Heart left ventricle (tissue), 16 donors: ENCODE measurements around the gene RAD51B. TPM values are rescaled to one million over a fixed set of nuclear protein-coding genes. Genes with fewer than 3 reads are reported as not detected.

Experiments used
- ATAC-seq, 4 donors: fragments of 200-7000 bp; cut with Tn5 transposase; one replicate each; pipeline ENCODE4 v1.9.1; 2020 to 2022; ENCODE audit warnings: moderate library complexity in 4 of 4, mild to moderate bottlenecking in 3 of 4, moderate number of reproducible peaks in 1 of 4
- DNase-seq, 5 donors: peaks; one replicate each; pipeline ENCODE4 v3.0.0-alpha.2; 2020
- H3K27ac ChIP-seq, 12 donors: fragments of 200-600 bp; sonication (generic) in 4 of 12; one replicate each; pipeline versions ENCODE4 v1.5.0 to v1.8.0; 2016 to 2022; ENCODE audit warnings: mild to moderate bottlenecking in 2 of 12
- H3K27me3 ChIP-seq, 9 donors: fragments of 200-600 bp; sonication (generic) in 2 of 9; one replicate each; pipeline versions ENCODE4 v1.5.1 to v1.8.0; 2016 to 2022; ENCODE audit warnings: mild to moderate bottlenecking in 3 of 9
- H3K36me3 ChIP-seq, 9 donors: fragments of 200-600 bp; sonication (generic) in 2 of 9; one replicate each; pipeline versions ENCODE4 v1.5.0 to v1.8.0; 2018 to 2022; ENCODE audit warnings: mild to moderate bottlenecking in 2 of 9
- H3K4me1 ChIP-seq, 12 donors: fragments of 200-600 bp; sonication (generic) in 4 of 12; one replicate each; pipeline versions ENCODE4 v1.5.0 to v1.8.0; 2016 to 2022; ENCODE audit warnings: mild to moderate bottlenecking in 3 of 12
- H3K4me3 ChIP-seq, 12 donors: fragments of 200-600 bp; sonication (generic) in 4 of 12; one replicate each; pipeline versions ENCODE4 v1.5.0 to v1.8.0; 2017 to 2022; ENCODE audit warnings: mild to moderate bottlenecking in 9 of 12, moderate library complexity in 4 of 12
- H3K9me3 ChIP-seq, 12 donors: fragments of 200-600 bp; sonication (generic) in 4 of 12; one replicate each; pipeline versions ENCODE4 v1.5.0 to v1.8.0; 2016 to 2022; ENCODE audit warnings: mild to moderate bottlenecking in 1 of 12
- POLR2A ChIP-seq, 2 donors: fragments of 450-650 bp; IDR thresholded peaks; one replicate each; pipeline ENCODE4 v1.6.1; 2017; ENCODE audit warnings: antibody characterized with exemption in 2 of 2, mild to moderate bottlenecking in 2 of 2, moderate library complexity in 2 of 2
- WGBS, 4 donors: extraction: QIAGEN DNeasy Blood & Tissue Kit in 2 of 4; methylation state at CpG; one replicate each; pipeline versions ENCODE4 v1.1.5 to v1.1.7; 2013 to 2018; 5-methylcytosine and 5-hydroxymethylcytosine counted together
- intact Hi-C, 10 donors: fragments of 100-400 bp; cut with DNase I; formaldehyde crosslinking; loops; one replicate each; pipeline versions ENCODE4 v1.11.1 to v1.14.2; 2022
- polyA plus RNA-seq, 2 donors: library from polyadenylated mRNA; stranded (reverse); fragments of 200-250 nt; gene quantifications; one replicate each; pipeline ENCODE4 v1.2.3, GENCODE V29; 2013
- total RNA-seq, 9 donors: library from RNA; depleted of rRNA in 2 of 9; stranded (reverse); fragments of >200 nt in 2 of 9; fragmentation: NEBNext Ultra II Directional in 3 of 9; extraction: Animal tissue kit (Norgen Biotek cat#: 25700) in 3 of 9; gene quantifications; one replicate each; pipeline versions ENCODE4 v1.1.0 to v1.2.4, GENCODE V29; 2016 to 2023
- TF ChIP-seq, protein P1 (sequence below), 12 donors: fragments of 200-600 bp; sonication (generic) in 4 of 12; IDR thresholded peaks; one replicate each; pipeline versions ENCODE4 v1.5.0 to v1.8.0; 2018 to 2022; ENCODE audit warnings: antibody characterized with exemption in 12 of 12, mild to moderate bottlenecking in 5 of 12
- donor health status: ischemic (EF 13 %, LVEDD 7.1; RV severe dilation, severe dysfunction).
- donor health status: healthy with polysubstance abuse.
- donor health status: DM: no; HTN: yes; CAD: no.
- donor health status: DM: no; HTN: no; CAD: no.
- donor health status: ischemic (EF 25% LVEDD 6.9; RV normal size, moderate dysfunction).
- donor health status: ischemic (EF 25% LVEDD 5.7; RV mildly dilated, moderate dysfunction).
- donor health status: healthy.
- donor health status: DM: yes; HTN: yes; CAD: no.
- donor health status: ischemic (EF 35%, LVEDD 5.7; RV mildly dilated, moderate dysfunction).
- donor health status: nonischemic (EF 11% LVEDD 7.7; RV severe dilation, severe dysfunction).
- donor health status: DM: yes; HTN: yes; CAD: no.
- donor health status: PGD.
- donor health status: ischemic (EF 29% LVEDD 5.4; RV normal size, mild dysfunction).
- donor health status: nonischemic (EF 23%, LVEDD 6.1; RV moderate dilation, normal function).

RAD51B gene
- total and polyA plus RNA-seq, 11 donors, result 1.3 to 11.3 (median 3.2) TPM

DNA sequence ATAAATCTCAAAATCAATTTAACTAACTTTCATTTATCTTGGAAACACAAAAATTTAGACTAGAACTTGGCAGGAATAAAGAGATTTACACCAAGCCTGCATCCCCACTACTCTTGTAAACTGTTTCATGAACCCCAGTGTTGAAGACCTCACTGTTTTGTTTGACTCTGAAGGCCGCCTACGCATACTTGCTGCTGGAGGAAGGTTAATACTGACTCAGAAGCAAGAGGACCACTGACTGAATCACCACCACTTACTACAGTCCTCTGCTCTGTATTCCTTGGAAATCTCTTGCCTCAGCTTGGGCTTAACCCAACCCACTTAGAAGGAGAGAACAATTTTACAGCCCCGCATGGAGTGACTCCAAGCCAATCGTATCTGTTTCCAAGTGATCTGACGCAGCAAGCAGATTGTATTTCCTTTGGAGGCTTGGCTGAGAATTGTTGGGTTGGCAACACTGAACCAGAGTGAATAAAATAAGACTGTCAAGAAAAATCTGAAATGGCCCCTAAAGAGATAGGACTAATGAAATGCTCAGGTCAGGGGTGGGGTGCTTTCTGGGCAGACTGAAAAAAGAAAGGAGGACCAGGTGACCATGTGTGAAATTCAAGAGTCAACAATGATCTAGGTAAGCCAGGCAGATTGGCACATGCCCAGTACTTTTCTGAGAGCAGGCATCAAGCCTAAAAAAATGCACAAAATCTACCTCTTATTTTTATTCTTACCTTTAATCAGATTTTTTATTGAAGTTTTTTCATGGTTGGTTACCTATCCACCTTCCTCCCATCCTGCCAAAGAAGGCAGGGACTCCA lies 724.7 kb downstream of the RAD51B start:
- Histone ChIP-seq H3K9me3 (no peaks in the 10 kb centered on the region), H3K4me3 (no peak overlapping the region), H3K36me3 (no peaks in the 10 kb centered on the region), H3K27me3 (no peaks in the 10 kb centered on the region), H3K27ac (peak overlapping the region in 11 of 12 donors; percentile 16 to 99 (median 68)), H3K4me1 (peaks cover 11 to 60% (median 45%) of the 10 kb centered on the region in 12 donors)
- TF ChIP-seq POLR2A (IDR thresholded peaks at IDR 0.05), result no peak
- TF ChIP-seq, protein P1, sequence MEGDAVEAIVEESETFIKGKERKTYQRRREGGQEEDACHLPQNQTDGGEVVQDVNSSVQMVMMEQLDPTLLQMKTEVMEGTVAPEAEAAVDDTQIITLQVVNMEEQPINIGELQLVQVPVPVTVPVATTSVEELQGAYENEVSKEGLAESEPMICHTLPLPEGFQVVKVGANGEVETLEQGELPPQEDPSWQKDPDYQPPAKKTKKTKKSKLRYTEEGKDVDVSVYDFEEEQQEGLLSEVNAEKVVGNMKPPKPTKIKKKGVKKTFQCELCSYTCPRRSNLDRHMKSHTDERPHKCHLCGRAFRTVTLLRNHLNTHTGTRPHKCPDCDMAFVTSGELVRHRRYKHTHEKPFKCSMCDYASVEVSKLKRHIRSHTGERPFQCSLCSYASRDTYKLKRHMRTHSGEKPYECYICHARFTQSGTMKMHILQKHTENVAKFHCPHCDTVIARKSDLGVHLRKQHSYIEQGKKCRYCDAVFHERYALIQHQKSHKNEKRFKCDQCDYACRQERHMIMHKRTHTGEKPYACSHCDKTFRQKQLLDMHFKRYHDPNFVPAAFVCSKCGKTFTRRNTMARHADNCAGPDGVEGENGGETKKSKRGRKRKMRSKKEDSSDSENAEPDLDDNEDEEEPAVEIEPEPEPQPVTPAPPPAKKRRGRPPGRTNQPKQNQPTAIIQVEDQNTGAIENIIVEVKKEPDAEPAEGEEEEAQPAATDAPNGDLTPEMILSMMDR (IDR thresholded peaks at IDR 0.05), result no peak
- ATAC-seq (peak; percentile 2 to 71 (median 55)), DNase-seq (peak in 4 of 5 donors; percentile 63 to 80 (median 77))
- intact Hi-C loops, result loop anchor here in 3 of 10 donors (5.0 to 10.0 kb wide), 4 partner anchors 81 to 299 kb away; no protein-coding TSS in a partner anchor
- WGBS, 4 donors, result 46 to 57% (median 49%) methylated on average over 5 of the region's 5 CpGs

DNA sequence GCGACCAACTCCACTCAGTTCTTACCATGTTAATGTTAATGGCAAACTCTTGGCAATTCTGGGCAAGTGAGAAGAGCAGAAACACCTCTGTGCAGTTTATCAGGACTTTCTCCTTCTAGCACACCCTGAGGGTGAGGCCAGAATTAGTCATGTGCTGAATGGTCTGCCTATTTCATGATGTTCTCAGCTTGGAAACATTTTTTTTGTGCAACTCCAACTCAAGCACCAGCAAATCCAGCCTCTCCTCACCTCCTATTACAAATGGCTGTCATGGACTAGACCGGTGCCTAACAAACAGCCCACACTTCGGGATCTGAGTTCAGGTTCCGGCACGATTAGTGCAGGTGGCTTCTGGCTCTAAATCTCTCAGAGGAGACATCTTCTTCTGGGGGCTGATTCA lies 727.3 kb downstream of the RAD51B start:
- Histone ChIP-seq H3K9me3 (no peaks in the 10 kb centered on the region), H3K4me1 (peaks cover 11 to 75% (median 54%) of the 10 kb centered on the region in 12 donors), H3K36me3 (no peaks in the 10 kb centered on the region), H3K27me3 (no peaks in the 10 kb centered on the region), H3K27ac (peak overlapping the region; percentile 87 to 99 (median 96)), H3K4me3 (no peak overlapping the region)
- WGBS, 4 donors, result 92 to 100% (median 94%) methylated on average over 5 of the region's 5 CpGs
- intact Hi-C loops, result loop anchor here in 6 of 10 donors (2.0 to 10.0 kb wide), 6 partner anchors 78 to 302 kb away; partner anchors contain the start of gene ZFP36L1 (in 4 of the 6)
- ATAC-seq, result peak in 2 of 4 donors; percentile 3 to 7
- TF ChIP-seq, protein P1 (IDR thresholded peaks at IDR 0.05), result no peak
- no peak for TF ChIP-seq POLR2A (IDR thresholded peaks at IDR 0.05)
- no peak for DNase-seq

DNA sequence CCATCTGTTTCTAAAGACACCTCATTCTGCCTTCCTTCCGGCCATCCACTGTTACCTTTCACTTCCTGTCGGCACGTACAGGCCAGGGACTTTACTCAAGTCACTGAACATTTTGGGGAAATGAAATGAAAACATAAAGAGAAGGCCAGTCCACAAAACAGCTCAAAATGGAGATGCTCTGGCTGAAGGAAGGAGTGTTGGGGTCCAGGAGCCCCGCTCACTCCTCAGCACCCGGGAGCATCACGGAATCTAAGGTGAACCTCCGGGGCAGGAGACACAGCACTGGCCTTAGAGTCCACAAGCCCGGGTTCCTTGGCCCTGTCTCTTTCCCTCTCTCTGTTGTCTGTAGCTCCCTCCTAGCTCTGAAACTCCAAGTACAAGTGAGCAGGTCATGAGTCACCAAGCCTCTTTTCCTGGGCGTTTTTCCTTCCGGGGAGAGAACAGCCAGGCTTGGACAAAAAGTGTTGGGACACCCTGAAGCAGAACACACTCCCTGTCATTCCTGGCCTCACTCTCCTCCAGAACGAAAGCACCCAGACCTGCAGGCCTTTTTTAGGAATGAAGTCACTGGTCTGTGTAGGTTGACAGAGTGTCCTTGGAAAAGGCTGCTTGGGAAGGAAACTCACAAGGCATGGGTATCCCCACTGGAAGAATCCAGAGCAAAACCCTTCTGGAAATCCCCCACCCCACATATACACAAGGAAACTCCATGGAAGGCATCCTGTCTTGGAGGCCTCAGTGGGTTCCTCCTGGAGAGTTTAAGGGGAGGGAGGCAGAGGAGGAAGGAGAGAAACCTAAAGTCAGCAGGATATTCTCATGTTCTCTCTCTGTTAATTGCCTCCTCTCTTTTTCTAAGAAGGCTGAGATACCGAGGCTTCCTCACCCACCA lies 728.0 kb downstream of the RAD51B start:
- no peaks in the 10 kb centered on the region for H3K27me3 ChIP-seq
- H3K27ac ChIP-seq, result peak overlapping the region; percentile 87 to 99 (median 96)
- TF ChIP-seq, protein P1 (IDR thresholded peaks at IDR 0.05), result no peak
- peak in 1 of 2 donors; percentile 28 for TF ChIP-seq POLR2A (IDR thresholded peaks at IDR 0.05)
- peaks cover 11 to 82% (median 58%) of the 10 kb centered on the region in 12 donors for H3K4me1 ChIP-seq
- no peaks in the 10 kb centered on the region for H3K9me3 ChIP-seq
- H3K4me3 ChIP-seq, result no peak overlapping the region
- peak; percentile 78 to 88 (median 83) for ATAC-seq
- H3K36me3 ChIP-seq, result no peaks in the 10 kb centered on the region
- peak in 4 of 5 donors; percentile 56 to 88 (median 62) for DNase-seq
- 57 to 58% (median 58%) methylated on average over 12 of the region's 12 CpGs for WGBS, 4 donors
- intact Hi-C loops, result loop anchor here in 6 of 10 donors (2.0 to 10.0 kb wide), 6 partner anchors 77 to 303 kb away; partner anchors contain the start of gene ZFP36L1 (in 4 of the 6)
